H54 (cell line): Measurements from ENCODE around the gene MYO9A.
"Not testable (repeated sequence)": the region's sequence is repeated elsewhere in the genome, so short reads cannot be mapped to it uniquely, and the experiment has no call there.

Experiments
- DNase-seq: peaks from one replicate; pipeline ENCODE4 v3.0.0; 2011; ENCODE audit warnings: low spot score, mixed read lengths; ENCODE audit not compliant: insufficient read length
- FAIRE-seq: peaks from 3 replicates; lab custom pipeline; 2011; peaks lifted over from hg19 to GRCh38; lab: Jason Lieb, UNC
- POLR2A ChIP-seq: IDR thresholded peaks from 2 replicates; pipeline ENCODE4 v1.6.1; 2011; ENCODE audit warnings: low read depth, mild to moderate bottlenecking, low read length

MYO9A gene

GRCh38 chr15:72020799-72021198 lies 97.2 kb downstream of the MYO9A start:
- FAIRE-seq (no peak), DNase-seq (no peak)
- no peak for TF ChIP-seq POLR2A

GRCh38 chr15:72014555-72014954 lies 103.4 kb downstream of the MYO9A start:
- not testable (repeated sequence) for FAIRE-seq

GRCh38 chr15:72013703-72014102 lies 104.2 kb downstream of the MYO9A start:
- DNase-seq, result no peak
- TF ChIP-seq POLR2A, result no peak
- no peak for FAIRE-seq

More at GRCh38 chr15:72014555-72014954, 103.4 kb downstream of the MYO9A start:
- not testable (repeated sequence) for DNase-seq

GRCh38 chr15:72011302-72011942 lies 106.5 kb downstream of the MYO9A start:
- no peak for TF ChIP-seq POLR2A
- no peak for FAIRE-seq
- DNase-seq, result no peak

GRCh38 chr15:72009222-72009621 lies 108.7 kb downstream of the MYO9A start:
- no peak for TF ChIP-seq POLR2A
- DNase-seq (no peak), FAIRE-seq (no peak)

GRCh38 chr15:72006382-72006781 lies 111.6 kb downstream of the MYO9A start:
- no peak for TF ChIP-seq POLR2A
- DNase-seq (no peak), FAIRE-seq (no peak)

- no peak for DNase-seq
- no peak for FAIRE-seq
- no peak for TF ChIP-seq POLR2A
These were observed 112.5 kb downstream of the MYO9A start for GRCh38 chr15:72005483-72005882.

GRCh38 chr15:71999807-72000206 lies 118.1 kb downstream of the MYO9A start:
- no peak for FAIRE-seq
- no peak for TF ChIP-seq POLR2A
- DNase-seq, result no peak

- not testable (repeated sequence) for DNase-seq, FAIRE-seq
These were observed 119.2 kb downstream of the MYO9A start for GRCh38 chr15:71998717-71999116.

GRCh38 chr15:71997691-71998090 lies 120.3 kb downstream of the MYO9A start:
- no peak for TF ChIP-seq POLR2A
- DNase-seq (no peak), FAIRE-seq (no peak)

GRCh38 chr15:71975816-71976150 lies 142.2 kb downstream of the MYO9A start:
- FAIRE-seq, result no peak
- no peak for TF ChIP-seq POLR2A
- DNase-seq, result no peak

GRCh38 chr15:71974211-71974610 lies 143.7 kb downstream of the MYO9A start:
- FAIRE-seq, result no peak
- no peak for TF ChIP-seq POLR2A

GRCh38 chr15:71973366-71973765 lies 144.6 kb downstream of the MYO9A start:
- FAIRE-seq (no peak), DNase-seq (no peak)
- TF ChIP-seq POLR2A, result no peak

More at GRCh38 chr15:71974211-71974610, 143.7 kb downstream of the MYO9A start:
- DNase-seq, result no peak

GRCh38 chr15:71971905-71972304 lies 146.0 kb downstream of the MYO9A start:
- TF ChIP-seq POLR2A, result no peak
- no peak for DNase-seq
- no peak for FAIRE-seq

GRCh38 chr15:71970435-71970834 lies 147.5 kb downstream of the MYO9A start:
- no peak for TF ChIP-seq POLR2A

More at GRCh38 chr15:71970435-71970834, 147.5 kb downstream of the MYO9A start:
- DNase-seq (no peak), FAIRE-seq (no peak)
